HepG2 (cell line): ENCODE data around the gene TUBB4B. TPM values are rescaled to one million over a fixed set of nuclear protein-coding genes. Genes with fewer than 3 reads are reported as not detected.

Experiments used
- E2F5 ChIP-seq: sonication (generic); formaldehyde crosslinking; conservative IDR thresholded peaks from 2 replicates; pipeline ENCODE4 v1.4.0; 2020; ENCODE audit warnings: missing genetic modification reagents
- ELF4 ChIP-seq: sonication (generic); formaldehyde crosslinking; IDR thresholded peaks from 2 replicates; pipeline ENCODE4 v1.5.0; 2020; ENCODE audit warnings: missing genetic modification reagents, mild to moderate bottlenecking, moderate library complexity, borderline replicate concordance
- FOXJ3 ChIP-seq: sonication (generic); formaldehyde crosslinking; IDR thresholded peaks from 2 replicates; pipeline ENCODE4 v1.4.0; 2020; ENCODE audit warnings: missing genetic modification reagents, mild to moderate bottlenecking, borderline replicate concordance
- KAT8 ChIP-seq: IDR thresholded peaks from 2 replicates; pipeline ENCODE4 v1.6.1; 2016; ENCODE audit warnings: missing genetic modification reagents, missing compliant biosample characterization
- MLLT10 ChIP-seq: sonication (generic); formaldehyde crosslinking; IDR thresholded peaks from 2 replicates; pipeline ENCODE4 v1.4.0; 2020; ENCODE audit warnings: missing genetic modification reagents
- NCOA2 ChIP-seq: sonication (generic); formaldehyde crosslinking; IDR thresholded peaks from 2 replicates; pipeline ENCODE4 v1.8.0; 2022; ENCODE audit warnings: inconsistent platforms
- NFIC ChIP-seq: IDR thresholded peaks from 2 replicates; pipeline ENCODE4 v1.6.1; 2012; ENCODE audit warnings: mild to moderate bottlenecking, low read length, inconsistent platforms
- SKI ChIP-seq: fragments of 450-650 bp; IDR thresholded peaks from one replicate; pipeline ENCODE4 v1.6.1; 2018; ENCODE audit warnings: mild to moderate bottlenecking; ENCODE audit not compliant: partially characterized antibody
- SMAD3 ChIP-seq: sonication (generic); formaldehyde crosslinking; IDR thresholded peaks from 2 replicates; pipeline ENCODE4 v1.4.0; 2020; ENCODE audit warnings: missing genetic modification reagents
- TEAD2 ChIP-seq: sonication (generic); formaldehyde crosslinking; IDR thresholded peaks from 2 replicates; pipeline ENCODE4 v1.9.0; 2021; ENCODE audit warnings: missing genetic modification reagents
- TEF ChIP-seq: sonication (generic); formaldehyde crosslinking; IDR thresholded peaks from 2 replicates; pipeline ENCODE4 v1.5.0; 2020; ENCODE audit warnings: missing genetic modification reagents
- THRA ChIP-seq: sonication (generic); formaldehyde crosslinking; IDR thresholded peaks from 2 replicates; pipeline ENCODE4 v1.4.0; 2020; ENCODE audit warnings: missing genetic modification reagents, borderline replicate concordance
- YEATS4 ChIP-seq: sonication (generic); formaldehyde crosslinking; IDR thresholded peaks from 2 replicates; pipeline ENCODE4 v1.4.0; 2020; ENCODE audit warnings: missing genetic modification reagents, borderline replicate concordance
- ZBTB7B ChIP-seq: sonication (generic); formaldehyde crosslinking; IDR thresholded peaks from 2 replicates; pipeline ENCODE4 v1.4.0; 2020; ENCODE audit warnings: missing genetic modification reagents
- ZNF142 ChIP-seq: sonication (generic); formaldehyde crosslinking; IDR thresholded peaks from 2 replicates; pipeline ENCODE4 v1.4.0; 2020; ENCODE audit warnings: missing genetic modification reagents
- ZNF354B ChIP-seq: sonication (generic); formaldehyde crosslinking; IDR thresholded peaks from 2 replicates; pipeline ENCODE4 v1.8.0; 2022; ENCODE audit warnings: mild to moderate bottlenecking, missing genetic modification reagents
- ZNF382 ChIP-seq: sonication (generic); formaldehyde crosslinking; IDR thresholded peaks from 2 replicates; pipeline ENCODE4 v1.5.0; 2020; ENCODE audit warnings: missing genetic modification reagents, mild to moderate bottlenecking, borderline replicate concordance
- ZNF546 ChIP-seq: sonication (generic); formaldehyde crosslinking; conservative IDR thresholded peaks from 2 replicates; pipeline ENCODE4 v1.8.1; 2023; ENCODE audit warnings: mild to moderate bottlenecking, missing genetic modification reagents
- ZNF563 ChIP-seq: sonication (generic); formaldehyde crosslinking; IDR thresholded peaks from 2 replicates; pipeline ENCODE4 v1.8.0; 2022; ENCODE audit warnings: mild to moderate bottlenecking, moderate library complexity, missing genetic modification reagents
- ZNF580 ChIP-seq: IDR thresholded peaks from 2 replicates; pipeline ENCODE4 v1.6.1; 2016; ENCODE audit warnings: low read depth, borderline replicate concordance
- polyA plus RNA-seq, 8 experiments: library from polyadenylated mRNA; depleted of rRNA in 3 of 8; stranded (reverse) in 7 of 8; unstranded in 1 of 8; fragments of >200 nt; fragmentation: Illumina TruSeq in 4 of 8; extraction: Trizol in 4 of 8; gene quantifications; 2 replicates each; pipeline versions ENCODE4 v1.2.1 to v1.2.3, GENCODE V29; 2011 to 2016; ENCODE audit warnings: low read depth in 4 of 8, missing spikeins in 1 of 8, mixed read lengths in 1 of 8; ENCODE audit not compliant: insufficient read depth in 1 of 8
- total RNA-seq, 5 experiments: library from RNA; depleted of rRNA; stranded (reverse); fragments of >200 nt; fragmentation: Illumina TruSeq; extraction: Trizol; gene quantifications; 2 replicates each; pipeline ENCODE4 v1.2.3, GENCODE V29; 2016; ENCODE audit warnings: low read depth in 1 of 5

Gene TUBB4B
- total and polyA plus RNA-seq, 2 of the 13 experiments (the other 11 are each of a cell fraction or from before 2014, with no cell fraction given) = 182 to 412 TPM

GRCh38 chr9:137200311-137201204, 40.5 kb upstream of the TUBB4B start, which contains the start of gene TPRN (continued):
- TF ChIP-seq THRA (peak; percentile 86), YEATS4 (CRISPR knock-in tag) (peak; percentile 94), ZNF563 (CRISPR knock-in tag) (peak; percentile 61), ZNF354B (CRISPR knock-in tag) (no peak), SKI (peak; percentile 38), SMAD3 (CRISPR knock-in tag) (peak; percentile 79; the same call in 1 of the 2 replicates), ELF4 (CRISPR knock-in tag) (peak; percentile 89; the same call in 1 of the 2 replicates), ZBTB7B (CRISPR knock-in tag) (peak; percentile 93), NFIC (no peak), MLLT10 (no peak), ZNF142 (peak; percentile 50; the same call in 1 of the 2 replicates), TEF (0 out of 2 replicates have a peak, but pooled peaks have one; percentile 23), E2F5 (CRISPR knock-in tag) (0 out of 2 replicates have a peak, but pooled peaks have one; percentile 29), NCOA2 (peak; percentile 52), ZNF546 (CRISPR knock-in tag) (no peak), ZNF382 (CRISPR knock-in tag) (no peak), FOXJ3 (CRISPR knock-in tag) (peak; percentile 61; the same call in 1 of the 2 replicates), TEAD2 (CRISPR knock-in tag) (no peak), ZNF580 (peak; percentile 75; the same call in 1 of the 2 replicates), KAT8 (CRISPR knock-in tag) (peak; percentile 95)
